ENCODE measurements around the gene NKD1. TPM values are rescaled to one million over a fixed set of nuclear protein-coding genes. Genes with fewer than 3 reads are reported as not detected.

Gene NKD1
- total and polyA plus RNA-seq, 2 donors (not counting 1 experiment from before 2014, with no cell fraction given): 0.16 to 1.9 TPM

DNA sequence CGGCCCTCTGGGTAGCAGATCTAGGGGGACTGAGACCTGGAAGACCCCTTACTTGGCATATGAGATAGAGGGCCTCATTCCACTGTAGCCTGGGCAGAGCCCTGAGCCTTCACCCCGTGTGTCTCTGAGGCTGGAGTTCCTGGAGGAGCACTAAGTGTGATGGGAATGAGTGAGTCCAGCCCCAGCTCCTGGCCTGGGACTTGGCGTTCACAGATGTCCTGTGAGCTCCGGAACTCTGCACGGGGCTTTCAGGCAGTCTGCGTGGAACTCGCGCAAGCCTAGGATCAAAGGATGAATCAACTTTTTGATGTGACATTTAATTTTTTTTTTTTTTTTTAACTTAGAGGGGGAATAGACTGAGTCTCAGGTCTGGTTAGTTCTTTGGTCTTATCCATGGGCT is 1.8 kb downstream of the NKD1 start:
- H3K9me3 ChIP-seq (ENCODE audit: control extremely low read depth in 1 of 3, control insufficient read depth in 2 of 3, insufficient read depth in 1 of 3, low read length in 2 of 3): peaks cover 0 to 4% (median 0%) of the 10 kb centered on the region in 3 donors
- no peak for DNase-seq
- H3K4me2 ChIP-seq (replicated peaks; ENCODE audit: low read depth, low read length, poor library complexity, severe bottlenecking): no peak overlapping the region
- H3K9me3 Mint-ChIP-seq (ENCODE audit: insufficient read depth): no peaks in the 10 kb centered on the region
- H3K36me3 ChIP-seq (replicated peaks in 1 of 2; ENCODE audit: control extremely low read depth in 1 of 2, control insufficient read depth in 1 of 2, extremely low read depth in 1 of 2, insufficient read depth in 2 of 2, low read length in 1 of 2): no peaks in the 10 kb centered on the region
- no peak overlapping the region for H3K27ac ChIP-seq (ENCODE audit: low read length in 2 of 2)
- CTCF ChIA-PET: no interaction called here
- intact Hi-C loops (cut with micrococcal nuclease): no loop called here
- peaks cover 0 to 20% (median 0%) of the 10 kb centered on the region in 4 experiments for H3K27me3 ChIP-seq (replicated peaks in 1 of 4; ENCODE audit: control extremely low read depth in 1 of 4, control insufficient read depth in 3 of 4, insufficient read depth in 4 of 4, low read length in 3 of 4)
- peaks cover 7% of the 10 kb centered on the region for H3K4me1 Mint-ChIP-seq
- no peaks in the 10 kb centered on the region for H3K79me2 ChIP-seq (ENCODE audit: control insufficient read depth, insufficient read depth, low read length)
- no peak for ATAC-seq (ENCODE audit: low read depth)
- no peak overlapping the region for H3K27ac Mint-ChIP-seq
- POLR2A ChIA-PET: no interaction called here
- 93% methylated on average over 8 of the region's 8 CpGs for WGBS (ENCODE audit: insufficient coverage)
- peaks cover 6 to 12% of the 10 kb centered on the region in 2 donors for H3K4me1 ChIP-seq (ENCODE audit: control insufficient read depth in 2 of 2, insufficient read depth in 2 of 2, low read length in 2 of 2)
- TF ChIP-seq EZH2 (IDR thresholded peaks at IDR 0.05; ENCODE audit: borderline replicate concordance, insufficient read depth, low read depth, low read length, poor library complexity, severe bottlenecking): no peak
- TF ChIP-seq, protein P1, sequence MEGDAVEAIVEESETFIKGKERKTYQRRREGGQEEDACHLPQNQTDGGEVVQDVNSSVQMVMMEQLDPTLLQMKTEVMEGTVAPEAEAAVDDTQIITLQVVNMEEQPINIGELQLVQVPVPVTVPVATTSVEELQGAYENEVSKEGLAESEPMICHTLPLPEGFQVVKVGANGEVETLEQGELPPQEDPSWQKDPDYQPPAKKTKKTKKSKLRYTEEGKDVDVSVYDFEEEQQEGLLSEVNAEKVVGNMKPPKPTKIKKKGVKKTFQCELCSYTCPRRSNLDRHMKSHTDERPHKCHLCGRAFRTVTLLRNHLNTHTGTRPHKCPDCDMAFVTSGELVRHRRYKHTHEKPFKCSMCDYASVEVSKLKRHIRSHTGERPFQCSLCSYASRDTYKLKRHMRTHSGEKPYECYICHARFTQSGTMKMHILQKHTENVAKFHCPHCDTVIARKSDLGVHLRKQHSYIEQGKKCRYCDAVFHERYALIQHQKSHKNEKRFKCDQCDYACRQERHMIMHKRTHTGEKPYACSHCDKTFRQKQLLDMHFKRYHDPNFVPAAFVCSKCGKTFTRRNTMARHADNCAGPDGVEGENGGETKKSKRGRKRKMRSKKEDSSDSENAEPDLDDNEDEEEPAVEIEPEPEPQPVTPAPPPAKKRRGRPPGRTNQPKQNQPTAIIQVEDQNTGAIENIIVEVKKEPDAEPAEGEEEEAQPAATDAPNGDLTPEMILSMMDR (IDR thresholded peaks at IDR 0.05): no peak
- no peaks in the 10 kb centered on the region for H4K20me1 ChIP-seq (ENCODE audit: control insufficient read depth, insufficient read depth, low read length, poor library complexity, severe bottlenecking)
- no peak overlapping the region for H2AFZ ChIP-seq (ENCODE audit: insufficient read depth, low read depth, low read length, poor library complexity, severe bottlenecking)
- H3K27me3 Mint-ChIP-seq: peaks cover 22% of the 10 kb centered on the region
- peak overlapping the region; percentile 62 for H3K4me3 Mint-ChIP-seq
- no peak overlapping the region for H3K9ac ChIP-seq (ENCODE audit: low read length)
- no peak overlapping the region for H3K4me3 ChIP-seq (ENCODE audit: control extremely low read depth in 1 of 5, extremely low read depth in 1 of 5, insufficient read depth in 1 of 5, low read depth in 2 of 5, low read length in 4 of 5)

DNA sequence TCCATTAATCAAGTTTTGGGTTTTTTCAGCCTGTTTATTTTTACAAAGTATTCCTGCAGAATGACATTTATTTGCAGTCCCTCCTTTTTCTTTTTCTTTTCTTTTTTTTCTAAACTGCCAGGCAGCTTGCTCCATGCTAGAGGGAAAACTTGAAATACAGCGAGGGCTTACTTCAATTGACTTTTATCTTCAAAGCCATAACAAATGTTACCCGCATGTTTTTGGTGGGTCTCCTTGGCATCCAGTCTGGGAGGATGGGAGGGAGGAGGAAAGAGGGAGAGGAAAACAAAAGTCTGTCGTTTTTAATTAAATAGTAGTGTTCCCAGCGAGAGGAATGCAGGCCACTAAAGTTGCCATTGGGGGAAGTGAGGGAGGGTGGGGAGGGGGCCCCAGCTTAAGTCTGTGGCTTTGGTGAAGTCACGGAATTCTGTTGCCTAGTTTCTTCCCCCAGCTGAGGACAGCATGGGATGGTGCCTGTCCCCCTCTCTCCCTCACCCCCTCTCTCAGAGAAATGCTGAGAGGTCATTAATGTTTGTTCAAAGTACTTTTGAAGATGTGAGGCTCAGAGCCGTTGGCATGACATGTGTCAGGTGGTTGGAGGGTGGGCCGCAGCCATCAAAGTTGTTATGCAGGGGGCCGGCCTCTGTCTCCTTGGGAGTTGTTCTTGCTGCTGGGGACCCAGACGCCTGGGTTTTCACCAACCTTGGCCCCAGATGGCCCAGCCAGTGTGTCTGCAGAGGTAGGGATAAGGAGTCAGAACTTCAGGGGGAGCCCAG is 2.9 kb downstream of the NKD1 start:
- Mint-ChIP-seq H3K27me3 (peaks cover 18% of the 10 kb centered on the region), H3K4me1 (peaks cover 7% of the 10 kb centered on the region), H3K9me3 (ENCODE audit: insufficient read depth) (no peaks in the 10 kb centered on the region), H3K4me3 (no peak overlapping the region), H3K27ac (no peak overlapping the region)
- 98% methylated on average over 6 of the region's 9 CpGs for WGBS (ENCODE audit: insufficient coverage)
- peaks cover 0 to 4% (median 0%) of the 10 kb centered on the region in 3 donors for H3K9me3 ChIP-seq (ENCODE audit: control extremely low read depth in 1 of 3, control insufficient read depth in 2 of 3, insufficient read depth in 1 of 3, low read length in 2 of 3)
- H3K4me1 ChIP-seq (ENCODE audit: control insufficient read depth in 2 of 2, insufficient read depth in 2 of 2, low read length in 2 of 2): peaks cover 6 to 12% of the 10 kb centered on the region in 2 donors
- peaks cover 0 to 14% (median 0%) of the 10 kb centered on the region in 4 experiments for H3K27me3 ChIP-seq (replicated peaks in 1 of 4; ENCODE audit: control extremely low read depth in 1 of 4, control insufficient read depth in 3 of 4, insufficient read depth in 4 of 4, low read length in 3 of 4)
- H3K36me3 ChIP-seq (replicated peaks in 1 of 2; ENCODE audit: control extremely low read depth in 1 of 2, control insufficient read depth in 1 of 2, extremely low read depth in 1 of 2, insufficient read depth in 2 of 2, low read length in 1 of 2): no peaks in the 10 kb centered on the region
- no peak overlapping the region for H3K27ac ChIP-seq (ENCODE audit: low read length in 2 of 2)
- intact Hi-C loops (cut with micrococcal nuclease): no loop called here
- H3K9ac ChIP-seq (ENCODE audit: low read length): no peak overlapping the region
- H3K79me2 ChIP-seq (ENCODE audit: control insufficient read depth, insufficient read depth, low read length): no peaks in the 10 kb centered on the region
- no peak overlapping the region for H3K4me3 ChIP-seq (ENCODE audit: control extremely low read depth in 1 of 5, extremely low read depth in 1 of 5, insufficient read depth in 1 of 5, low read depth in 2 of 5, low read length in 4 of 5)
- ATAC-seq (ENCODE audit: low read depth): no peak
- H4K20me1 ChIP-seq (ENCODE audit: control insufficient read depth, insufficient read depth, low read length, poor library complexity, severe bottlenecking): no peaks in the 10 kb centered on the region
- POLR2A ChIA-PET: interaction anchor here (0.7 kb wide), 1 partner anchor 229 kb away, joined by 4 read pairs; no protein-coding TSS in a partner anchor
- H2AFZ ChIP-seq (ENCODE audit: insufficient read depth, low read depth, low read length, poor library complexity, severe bottlenecking): no peak overlapping the region
- CTCF ChIA-PET: interaction anchor here (0.7 kb wide), 1 partner anchor 38 kb away, joined by 3 read pairs; no protein-coding TSS in a partner anchor
- TF ChIP-seq, protein P1 (IDR thresholded peaks at IDR 0.05): no peak
- DNase-seq: no peak
- H3K4me2 ChIP-seq (replicated peaks; ENCODE audit: low read depth, low read length, poor library complexity, severe bottlenecking): no peak overlapping the region
